HG02885 (cell line): ENCODE measurements around the gene RSAD2.
"Not testable (repeated sequence)": the region's sequence is repeated elsewhere in the genome, so short reads cannot be mapped to it uniquely, and the experiment has no call there.

Experiments used
- ATAC-seq: cut with Tn5 transposase; IDR thresholded peaks from one replicate; pipeline ENCODE4 v1.9.1; 2021; ENCODE audit warnings: mild to moderate bottlenecking; ENCODE audit not compliant: unreplicated experiment, poor library complexity

Gene RSAD2, protein sequence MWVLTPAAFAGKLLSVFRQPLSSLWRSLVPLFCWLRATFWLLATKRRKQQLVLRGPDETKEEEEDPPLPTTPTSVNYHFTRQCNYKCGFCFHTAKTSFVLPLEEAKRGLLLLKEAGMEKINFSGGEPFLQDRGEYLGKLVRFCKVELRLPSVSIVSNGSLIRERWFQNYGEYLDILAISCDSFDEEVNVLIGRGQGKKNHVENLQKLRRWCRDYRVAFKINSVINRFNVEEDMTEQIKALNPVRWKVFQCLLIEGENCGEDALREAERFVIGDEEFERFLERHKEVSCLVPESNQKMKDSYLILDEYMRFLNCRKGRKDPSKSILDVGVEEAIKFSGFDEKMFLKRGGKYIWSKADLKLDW

DNA sequence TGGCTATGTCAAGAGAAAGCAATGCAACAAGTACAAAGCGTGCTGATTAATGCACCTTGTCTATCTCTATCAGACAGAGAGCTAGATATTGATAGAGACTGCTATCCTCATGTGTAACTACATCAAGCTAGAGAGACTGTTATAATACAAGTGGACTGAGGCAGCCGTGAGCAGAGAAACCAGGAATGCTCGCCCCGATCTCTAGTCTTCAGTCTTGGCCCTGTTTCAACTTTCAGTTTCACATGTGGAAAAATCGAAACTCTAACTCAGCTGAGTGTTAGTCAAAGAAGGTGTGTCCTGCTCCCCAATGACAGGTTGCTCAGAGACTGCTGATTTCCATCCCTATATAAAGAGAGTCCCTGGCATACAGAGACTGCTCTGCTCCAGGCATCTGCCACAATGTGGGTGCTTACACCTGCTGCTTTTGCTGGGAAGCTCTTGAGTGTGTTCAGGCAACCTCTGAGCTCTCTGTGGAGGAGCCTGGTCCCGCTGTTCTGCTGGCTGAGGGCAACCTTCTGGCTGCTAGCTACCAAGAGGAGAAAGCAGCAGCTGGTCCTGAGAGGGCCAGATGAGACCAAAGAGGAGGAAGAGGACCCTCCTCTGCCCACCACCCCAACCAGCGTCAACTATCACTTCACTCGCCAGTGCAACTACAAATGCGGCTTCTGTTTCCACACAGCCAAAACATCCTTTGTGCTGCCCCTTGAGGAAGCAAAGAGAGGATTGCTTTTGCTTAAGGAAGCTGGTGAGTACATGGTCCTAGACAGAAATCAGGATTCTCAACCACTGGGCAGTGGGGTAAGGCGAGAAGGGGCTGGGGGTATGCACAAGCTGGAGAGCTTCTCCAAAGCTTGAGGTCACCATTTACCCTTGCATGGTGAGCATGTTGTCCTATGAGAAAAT is at the start of gene RSAD2:
Gene RSAD2, plus strand, starts transcription at position 376 of the 903 bp plus-strand sequence. Its CDS starts 24 bp downstream, at position 400.
- peak; percentile 79 for ATAC-seq

DNA sequence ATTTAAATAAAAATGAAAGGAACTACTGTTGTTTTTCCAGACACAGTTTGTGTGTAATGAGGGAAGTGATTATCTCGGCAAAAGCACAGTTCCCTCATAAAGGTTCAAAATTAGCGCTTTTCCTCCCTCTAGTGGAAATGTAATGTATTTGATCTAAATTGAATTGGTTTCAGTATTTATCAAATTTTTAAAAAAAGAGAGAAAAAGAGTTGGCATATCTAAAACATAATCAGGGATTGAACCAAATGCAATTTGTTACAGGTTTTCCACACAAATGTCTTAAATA is 49.3 kb upstream of the RSAD2 start:
- ATAC-seq = no peak

DNA sequence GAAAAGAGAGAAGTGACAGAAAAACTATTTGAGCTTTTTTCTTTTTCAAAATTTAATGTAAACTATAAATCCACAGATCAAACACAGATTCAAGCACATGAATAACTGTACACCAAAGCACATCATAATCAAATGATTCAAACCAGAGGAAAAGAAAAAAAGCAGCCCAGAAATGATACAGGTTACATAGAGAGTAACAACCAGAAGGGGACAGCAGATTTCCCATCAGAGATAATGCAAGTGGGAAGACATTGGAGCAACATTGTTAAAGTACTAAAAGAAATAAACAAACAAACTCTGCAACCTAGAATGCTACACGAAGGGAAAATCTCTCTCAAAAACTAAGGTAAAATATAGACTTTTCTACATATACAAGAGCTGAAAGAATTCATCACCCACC is 46.3 kb upstream of the RSAD2 start:
- ATAC-seq = no peak

DNA sequence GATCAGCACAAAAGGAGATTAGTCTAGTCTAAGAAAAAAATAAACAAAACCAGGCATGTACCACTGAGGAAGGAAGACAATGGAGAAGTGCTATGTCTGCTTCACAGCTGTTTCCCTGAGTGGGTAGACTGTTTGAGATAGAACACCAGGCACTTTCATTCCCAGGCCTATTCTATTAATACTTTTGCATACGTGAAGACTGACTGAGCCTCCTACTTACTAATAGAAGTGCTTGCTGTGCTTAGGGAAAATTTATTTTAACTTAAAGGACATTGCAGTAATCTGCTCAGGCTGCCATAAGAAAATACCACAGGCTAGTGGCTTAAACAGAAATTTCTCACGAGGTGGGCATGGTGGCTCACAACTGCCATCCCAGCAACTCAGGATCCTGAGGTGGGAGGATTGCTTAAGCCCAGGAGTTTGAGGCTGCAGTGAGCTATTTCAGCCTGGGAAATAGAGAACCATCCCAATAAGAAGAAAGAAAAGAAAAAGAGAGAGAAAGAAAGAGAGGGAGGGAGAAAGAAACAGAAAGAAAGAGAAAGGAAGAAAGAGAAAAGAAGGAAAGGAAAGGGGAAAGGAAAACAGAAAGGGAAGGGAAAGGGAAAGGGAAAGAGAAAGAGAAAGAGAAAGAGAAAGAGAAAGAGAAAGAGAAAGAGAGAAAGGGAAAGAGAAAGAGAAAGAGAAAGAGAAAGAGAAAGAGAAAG is 44.8 kb upstream of the RSAD2 start:
- no peak for ATAC-seq

DNA sequence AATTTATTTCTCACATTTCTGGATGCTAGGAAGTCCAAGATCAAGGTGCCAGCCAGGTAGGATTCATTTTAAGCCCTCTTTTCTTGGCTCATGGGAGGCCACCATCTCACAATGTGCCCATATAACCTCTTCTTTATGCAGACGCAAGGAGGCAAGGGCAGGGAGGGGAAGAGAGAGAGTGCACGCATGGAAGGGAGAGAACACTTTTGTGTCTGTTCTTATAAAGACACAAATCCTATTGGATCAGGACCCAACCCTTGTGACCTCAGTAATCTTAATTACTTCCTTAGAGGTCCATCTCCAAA is 44.3 kb upstream of the RSAD2 start:
- ATAC-seq = no peak

DNA sequence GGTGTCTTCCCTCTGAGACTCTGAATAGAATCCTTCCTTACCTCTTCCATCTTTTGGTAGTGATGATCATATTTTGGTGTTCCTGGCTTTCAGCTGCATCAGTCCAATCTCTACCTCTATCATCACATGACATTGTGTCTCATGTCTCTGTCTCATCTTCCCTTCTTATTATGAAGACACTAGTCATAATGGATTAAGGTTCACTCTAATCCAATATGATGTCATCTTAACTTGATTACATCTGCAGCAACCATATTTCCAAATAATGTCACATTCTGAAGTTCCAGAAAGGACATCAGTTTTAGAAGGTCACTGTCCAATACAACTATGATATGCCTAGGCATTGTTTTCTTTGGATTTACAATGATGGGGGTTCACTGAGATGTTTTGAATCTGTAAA is 43.4 kb upstream of the RSAD2 start:
- no peak for ATAC-seq

DNA sequence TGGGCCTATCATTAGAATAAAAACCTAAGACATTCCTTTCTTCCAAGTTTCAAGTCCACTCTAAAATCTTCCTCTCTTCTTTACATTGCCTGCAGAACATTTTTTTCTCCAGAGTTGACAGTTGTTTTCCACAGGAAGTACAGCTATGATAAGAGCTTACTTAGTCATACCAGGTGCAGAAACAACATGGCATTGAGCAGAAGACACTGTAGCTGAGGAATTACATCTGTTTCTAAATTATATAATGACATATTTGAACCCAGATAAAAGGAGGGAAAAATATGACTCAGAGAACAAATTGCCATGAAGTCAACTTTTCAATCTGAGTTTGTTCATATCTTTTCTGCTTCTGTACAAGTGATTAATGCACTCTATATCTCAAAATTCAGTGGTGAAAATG is 42.1 kb upstream of the RSAD2 start:
- no peak for ATAC-seq

DNA sequence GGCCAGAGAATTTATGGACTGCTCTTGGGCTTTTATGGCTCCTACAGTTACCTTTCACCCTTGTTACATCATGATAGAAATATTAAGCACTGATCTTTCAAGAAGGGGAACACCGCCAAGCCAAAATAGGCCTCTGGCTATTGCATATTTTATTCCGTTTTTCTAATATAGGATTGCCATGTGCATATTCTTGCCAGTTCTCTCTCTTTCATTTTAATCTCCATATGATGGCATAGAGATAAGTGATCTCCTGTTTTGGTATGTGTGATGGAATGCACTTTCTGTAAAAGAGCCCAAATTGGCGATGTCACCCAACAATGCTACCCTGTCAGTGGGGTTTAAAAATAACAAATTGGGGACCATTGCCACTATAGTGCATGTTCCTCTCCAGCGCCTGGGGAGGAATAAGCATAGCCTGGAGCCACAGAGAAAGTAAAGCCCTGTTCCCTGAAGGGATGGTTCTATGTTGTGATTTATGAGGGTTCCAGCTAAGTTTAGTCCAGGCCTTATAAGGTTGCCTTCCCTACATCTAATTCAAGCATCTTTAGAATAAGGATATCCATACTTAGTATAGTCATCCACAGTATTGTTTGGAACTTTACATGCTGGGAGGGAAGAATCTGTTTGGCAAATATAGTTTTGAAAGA is 38.8 kb upstream of the RSAD2 start:
- no peak for ATAC-seq

DNA sequence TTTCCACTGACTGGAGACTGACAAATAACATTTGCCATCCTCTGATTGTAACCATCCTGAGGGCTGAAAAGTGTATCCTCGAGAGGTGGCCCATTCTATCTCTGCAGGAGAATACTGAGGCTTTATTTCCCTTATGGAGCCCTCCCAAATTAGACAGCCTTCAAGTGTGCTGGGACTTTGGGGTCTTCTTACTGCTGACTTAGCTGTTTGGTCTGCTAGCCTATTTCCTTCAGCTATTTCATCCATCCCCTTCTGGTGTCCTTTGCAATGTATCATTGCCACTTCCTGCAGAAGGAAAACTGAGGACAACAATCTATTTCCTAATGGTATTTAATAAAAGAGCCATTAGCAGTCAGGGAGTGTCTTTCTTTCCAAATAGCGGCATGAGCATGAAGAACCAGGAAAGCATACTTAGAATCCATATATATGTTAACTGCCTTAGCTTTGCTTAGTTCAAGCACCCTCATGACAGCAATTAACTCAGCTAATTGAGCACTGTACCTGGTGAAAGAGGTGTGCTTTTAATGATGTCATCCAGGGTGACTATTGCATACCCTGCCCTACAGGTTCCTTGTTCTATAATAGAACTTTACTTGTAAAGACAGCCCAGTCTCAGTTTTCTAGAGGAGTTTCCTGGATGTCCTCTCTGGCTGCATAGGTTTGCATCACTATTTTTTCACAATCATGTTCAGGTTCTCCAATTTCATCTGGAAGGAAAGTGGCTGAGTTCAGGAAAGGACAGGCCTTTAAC is 35.9 kb upstream of the RSAD2 start:
- no peak for ATAC-seq

DNA sequence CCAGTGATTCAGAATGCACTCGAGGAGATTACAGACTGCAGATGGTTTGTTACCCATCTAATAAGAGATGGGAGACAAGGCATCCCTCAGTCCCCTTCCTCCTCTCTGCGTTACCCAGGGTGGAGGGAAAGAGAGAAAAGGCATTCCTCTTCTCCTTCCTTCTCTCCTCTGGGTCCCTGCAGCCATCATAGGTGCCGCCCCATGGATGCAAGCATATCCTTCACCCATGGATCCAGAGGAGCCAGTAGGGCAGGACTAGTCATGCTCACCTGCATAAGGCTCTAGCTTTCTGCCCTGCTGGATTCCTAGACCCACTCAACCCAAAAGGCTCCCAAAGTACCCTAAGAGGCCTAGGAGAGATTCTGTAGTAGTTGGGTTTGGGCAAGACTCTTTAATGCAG is 32.3 kb upstream of the RSAD2 start:
- ATAC-seq = no peak

DNA sequence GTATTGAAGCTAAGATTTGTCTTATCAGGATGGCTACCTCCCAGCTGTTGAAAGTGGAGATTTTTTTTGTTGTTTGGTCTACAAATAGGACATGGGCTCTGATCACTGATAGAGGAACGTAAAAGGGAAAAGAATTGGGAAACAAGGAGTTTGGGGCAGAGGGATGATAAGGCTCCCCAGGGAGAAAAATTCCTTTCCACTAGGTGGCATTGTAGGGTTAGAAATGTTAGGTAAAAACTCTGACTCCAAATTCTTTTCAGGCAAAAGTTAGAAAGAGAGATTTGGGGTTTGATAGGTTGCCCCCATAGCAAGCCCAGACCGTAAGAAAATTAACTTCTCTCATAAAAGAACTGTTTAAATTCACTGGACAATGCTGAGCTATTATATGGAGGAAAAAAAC is 31.7 kb upstream of the RSAD2 start:
- no peak for ATAC-seq

DNA sequence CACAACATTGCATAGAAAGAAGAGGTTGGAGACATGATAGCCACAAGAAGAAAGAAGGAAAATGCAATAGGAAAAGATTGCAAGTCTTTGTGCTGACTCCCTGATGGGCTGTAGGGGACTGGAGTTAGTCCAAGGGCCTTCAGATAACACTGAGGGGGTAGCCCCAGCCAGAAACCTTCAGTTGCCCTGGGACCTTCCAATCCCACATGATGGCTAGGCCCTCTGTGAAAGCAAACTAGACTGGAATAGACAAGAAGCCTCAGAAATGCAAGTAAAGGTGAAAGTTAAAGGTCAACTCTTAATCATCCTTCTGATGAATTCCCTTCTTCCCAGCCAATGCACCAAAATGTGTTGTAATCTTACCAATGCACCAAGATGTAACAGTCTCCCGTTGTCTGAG is 31.0 kb upstream of the RSAD2 start:
- ATAC-seq = no peak

DNA sequence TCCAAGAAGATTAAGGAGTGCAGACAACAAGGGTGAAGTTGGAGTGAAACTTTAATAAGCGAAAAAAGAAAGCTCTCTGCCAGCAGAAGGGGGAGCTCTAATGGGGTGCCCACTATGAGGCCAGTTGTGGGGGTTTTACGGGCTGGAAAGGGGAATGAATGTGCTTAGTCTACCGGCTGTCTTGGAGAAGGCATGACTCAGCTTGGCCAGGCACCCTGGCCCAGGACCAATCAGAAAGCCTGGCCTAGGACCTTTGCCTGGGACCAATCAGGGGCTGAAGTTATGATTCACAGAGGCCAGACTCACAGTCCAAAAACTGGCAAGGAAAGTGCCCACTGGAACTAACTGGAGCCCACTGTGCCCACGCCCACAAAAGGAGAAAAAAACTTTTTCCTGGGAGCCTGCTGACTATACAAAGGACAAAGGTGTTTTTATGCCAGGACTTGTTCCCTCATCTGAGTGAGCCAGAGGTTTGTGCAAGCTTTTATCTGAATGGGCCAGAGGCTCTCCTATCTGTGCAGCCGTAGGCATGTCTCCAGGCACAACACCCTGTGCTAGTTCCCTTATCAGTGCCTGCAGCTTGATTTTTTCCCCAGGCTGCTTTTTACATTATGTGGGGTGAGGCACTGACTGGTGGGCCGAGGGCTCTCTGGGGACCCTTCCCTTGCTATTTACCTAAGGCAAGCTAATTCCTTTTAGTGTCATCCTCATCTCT is 30.5 kb upstream of the RSAD2 start:
- no peak for ATAC-seq

DNA sequence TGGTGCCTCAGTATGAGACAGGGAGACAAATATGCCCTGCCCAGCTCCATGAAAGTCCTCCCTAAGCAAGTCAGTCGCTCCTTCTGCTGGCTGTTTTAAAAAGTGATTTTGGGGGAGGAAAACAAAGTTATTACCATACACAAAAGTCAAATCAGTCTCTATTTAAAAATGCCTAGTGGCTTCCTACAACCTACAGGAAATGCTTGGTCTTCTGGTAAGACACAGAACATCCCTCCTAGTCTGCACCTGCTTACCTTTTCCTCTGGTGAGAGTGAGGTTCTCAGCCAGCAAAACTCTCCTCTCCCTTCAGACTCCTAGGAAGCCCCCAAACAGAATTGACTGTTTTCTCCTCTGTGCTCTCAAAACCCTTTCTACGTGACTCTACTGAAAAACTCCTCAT is 25.4 kb upstream of the RSAD2 start:
- no peak for ATAC-seq

DNA sequence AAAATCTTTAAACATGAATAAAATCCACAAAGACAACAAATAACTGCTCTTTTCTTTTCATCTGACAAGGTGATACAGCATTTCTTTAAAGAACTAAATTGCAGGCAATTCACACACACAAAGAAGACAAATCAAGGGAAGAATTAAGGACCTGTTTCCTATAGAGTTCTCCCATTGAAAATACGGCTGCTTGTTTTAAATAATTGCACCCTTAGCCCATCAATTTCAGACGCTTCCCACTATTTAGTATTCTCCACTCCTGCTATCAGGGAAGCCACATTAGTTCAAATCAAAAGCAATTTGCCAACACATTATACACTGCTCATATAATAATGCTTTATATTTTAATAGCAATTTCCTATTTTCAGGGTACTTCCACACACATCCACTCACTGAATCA is 23.2 kb upstream of the RSAD2 start:
- ATAC-seq = no peak

DNA sequence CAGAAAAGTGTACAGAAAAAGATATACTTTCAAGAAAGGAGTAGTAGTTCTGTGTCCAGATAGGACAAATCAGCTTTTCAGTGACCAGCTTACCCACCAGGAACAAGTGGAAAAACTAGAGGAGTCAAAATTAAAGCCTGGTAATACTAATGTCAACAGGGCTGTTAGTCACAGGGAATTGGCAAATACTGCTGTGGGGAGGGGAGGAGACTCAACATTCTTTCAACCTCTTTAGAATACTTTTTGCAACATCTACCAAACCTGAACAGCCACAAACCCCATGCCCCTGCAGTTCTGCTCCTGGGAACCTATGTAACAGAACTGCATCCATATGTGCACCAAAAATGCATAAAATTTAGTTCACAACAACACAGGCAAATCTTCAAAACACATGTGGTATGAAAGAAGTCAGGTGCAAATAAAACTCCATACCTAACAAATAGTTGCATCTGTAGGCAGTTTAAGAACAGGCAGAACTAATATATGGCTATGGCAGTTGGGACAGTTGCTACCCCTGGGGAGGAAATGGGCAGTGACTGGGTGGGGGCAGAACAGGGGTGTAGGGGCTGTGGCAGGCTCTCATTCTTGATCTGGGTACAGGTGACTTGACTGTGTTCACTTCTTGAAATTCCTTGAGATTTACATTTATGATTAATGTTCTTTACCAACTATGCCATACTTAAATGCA is 21.6 kb upstream of the RSAD2 start:
- no peak for ATAC-seq

DNA sequence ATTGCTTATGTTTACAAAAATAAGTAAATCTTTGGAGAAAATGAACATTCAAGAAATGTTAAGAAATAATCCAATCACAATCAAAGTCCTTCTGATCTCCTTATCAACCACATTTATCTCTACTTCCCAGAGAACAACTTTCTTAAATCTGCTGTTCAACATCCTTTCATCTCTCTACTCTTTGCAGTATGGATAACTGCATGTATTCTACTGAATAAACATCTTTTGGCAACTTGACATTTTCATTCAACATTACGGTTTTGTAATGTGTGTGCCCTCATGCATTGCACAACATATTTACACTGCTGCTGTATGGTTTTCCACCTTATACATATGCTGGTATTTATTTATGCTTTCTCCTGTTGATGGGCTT is 21.0 kb upstream of the RSAD2 start:
- ATAC-seq = no peak

DNA sequence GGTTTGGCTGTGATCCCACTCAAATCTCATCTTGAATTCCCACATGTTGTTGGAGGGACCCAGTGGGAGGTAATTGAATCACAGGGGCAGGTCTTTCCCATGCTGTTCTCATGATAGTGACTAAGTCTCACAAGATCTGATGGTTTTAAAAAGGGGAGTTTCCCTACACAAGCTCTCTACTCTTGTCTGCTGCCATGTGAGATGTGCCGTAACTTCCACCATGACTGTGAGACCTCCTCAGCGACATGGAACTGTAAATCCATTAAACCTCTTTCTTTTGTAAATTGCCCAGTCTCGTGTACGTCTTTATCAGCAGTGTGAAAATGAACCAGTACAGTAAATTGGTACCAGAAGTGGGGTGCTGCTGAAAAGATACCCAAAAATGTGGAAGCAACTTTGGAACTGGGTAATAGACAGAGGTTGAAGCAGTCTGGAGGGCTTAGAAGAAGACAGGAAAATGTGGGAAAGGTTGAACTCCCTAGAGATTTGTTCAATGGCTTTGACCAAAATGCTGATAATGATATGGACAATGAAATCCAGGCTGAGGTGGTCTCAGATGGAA is 19.0 kb upstream of the RSAD2 start:
- ATAC-seq = not testable (repeated sequence)

DNA sequence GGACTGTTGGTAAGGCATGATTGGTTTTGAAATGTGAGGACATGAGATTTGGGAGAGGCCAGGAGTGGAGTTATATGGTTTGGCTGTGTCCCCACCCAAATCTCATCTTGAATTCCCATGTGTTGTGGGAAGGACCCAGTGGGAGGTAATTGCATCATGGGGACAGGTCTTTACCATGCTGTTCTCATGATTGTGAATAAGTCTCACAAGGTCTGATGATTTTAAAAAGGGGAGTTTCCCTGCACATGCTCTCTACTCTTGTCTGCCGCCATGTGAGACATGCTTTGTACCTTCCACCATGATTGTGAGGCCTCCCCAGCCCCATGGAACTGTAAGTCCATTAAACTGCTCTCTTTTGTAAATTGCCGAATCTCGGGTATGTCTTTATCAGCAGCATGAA is 17.3 kb upstream of the RSAD2 start:
- ATAC-seq = no peak
